ENCODE measurements around the gene VPS25.

Gene VPS25

GRCh38 chr17:42781639-42782165 is 8.5 kb downstream of the VPS25 start:
- no peak for DNase-seq (ENCODE audit: low read depth)
- no peak overlapping the region for H3K4me3 ChIP-seq (ENCODE audit: low read depth, low read length)
- no peak for TF ChIP-seq CTCF (IDR thresholded peaks at IDR 0.05; ENCODE audit: low read depth, low read length, missing control alignments)

GRCh38 chr17:42782166-42783061 is 9.2 kb downstream of the VPS25 start:
- H3K4me3 ChIP-seq (ENCODE audit: low read depth, low read length): no peak overlapping the region
- no peak for DNase-seq (ENCODE audit: low read depth)
- TF ChIP-seq CTCF (IDR thresholded peaks at IDR 0.05; ENCODE audit: low read depth, low read length, missing control alignments): no peak

GRCh38 chr17:42783062-42783790 is 10.0 kb downstream of the VPS25 start:
- TF ChIP-seq CTCF (IDR thresholded peaks at IDR 0.05; ENCODE audit: low read depth, low read length, missing control alignments): no peak
- no peak for DNase-seq (ENCODE audit: low read depth)
- no peak overlapping the region for H3K4me3 ChIP-seq (ENCODE audit: low read depth, low read length)

GRCh38 chr17:42783791-42784138 is 10.5 kb downstream of the VPS25 start:
- no peak overlapping the region for H3K4me3 ChIP-seq (ENCODE audit: low read depth, low read length)
- TF ChIP-seq CTCF (IDR thresholded peaks at IDR 0.05; ENCODE audit: low read depth, low read length, missing control alignments): no peak
- DNase-seq (ENCODE audit: low read depth): no peak

GRCh38 chr17:42784409-42784808 is 11.2 kb downstream of the VPS25 start:
- DNase-seq (ENCODE audit: low read depth): no peak
- TF ChIP-seq CTCF (IDR thresholded peaks at IDR 0.05; ENCODE audit: low read depth, low read length, missing control alignments): no peak
- H3K4me3 ChIP-seq (ENCODE audit: low read depth, low read length): no peak overlapping the region

GRCh38 chr17:42784811-42785592 is 11.8 kb downstream of the VPS25 start:
- no peak for DNase-seq (ENCODE audit: low read depth)
- TF ChIP-seq CTCF (IDR thresholded peaks at IDR 0.05; ENCODE audit: low read depth, low read length, missing control alignments): no peak
- H3K4me3 ChIP-seq (ENCODE audit: low read depth, low read length): no peak overlapping the region
